Gastroesophageal sphincter (tissue), 3 donors: ENCODE results near the gene DUS1L.
A peak's percentile ranks its signal among the peaks of the same experiment; 100 is the strongest.

Source experiments
- EP300 ChIP-seq: sonication (generic); formaldehyde crosslinking; IDR thresholded peaks from one replicate; pipeline ENCODE4 v1.6.1; 2017; ENCODE audit warnings: antibody characterized with exemption, mild to moderate bottlenecking
- POLR2A ChIP-seq, 2 donors: fragments of 450-650 bp; IDR thresholded peaks; one replicate each; pipeline ENCODE4 v1.6.1; 2017; ENCODE audit warnings: antibody characterized with exemption in 2 of 2, mild to moderate bottlenecking in 2 of 2, moderate library complexity in 1 of 2
- POLR2AphosphoS5 ChIP-seq: sonication (generic); formaldehyde crosslinking; IDR thresholded peaks from one replicate; pipeline ENCODE4 v1.6.1; 2017; ENCODE audit warnings: antibody characterized with exemption
- TF ChIP-seq, protein P1 (sequence below), 4 experiments: fragments of 200-600 bp in 2 of 4; fragments of 450-650 bp in 2 of 4; sonication (generic) in 1 of 4; IDR thresholded peaks; one replicate each; pipeline ENCODE4 v1.5.1; 2017 to 2019; ENCODE audit warnings: antibody characterized with exemption in 4 of 4, mild to moderate bottlenecking in 2 of 4, moderate library complexity in 2 of 4

DNA sequence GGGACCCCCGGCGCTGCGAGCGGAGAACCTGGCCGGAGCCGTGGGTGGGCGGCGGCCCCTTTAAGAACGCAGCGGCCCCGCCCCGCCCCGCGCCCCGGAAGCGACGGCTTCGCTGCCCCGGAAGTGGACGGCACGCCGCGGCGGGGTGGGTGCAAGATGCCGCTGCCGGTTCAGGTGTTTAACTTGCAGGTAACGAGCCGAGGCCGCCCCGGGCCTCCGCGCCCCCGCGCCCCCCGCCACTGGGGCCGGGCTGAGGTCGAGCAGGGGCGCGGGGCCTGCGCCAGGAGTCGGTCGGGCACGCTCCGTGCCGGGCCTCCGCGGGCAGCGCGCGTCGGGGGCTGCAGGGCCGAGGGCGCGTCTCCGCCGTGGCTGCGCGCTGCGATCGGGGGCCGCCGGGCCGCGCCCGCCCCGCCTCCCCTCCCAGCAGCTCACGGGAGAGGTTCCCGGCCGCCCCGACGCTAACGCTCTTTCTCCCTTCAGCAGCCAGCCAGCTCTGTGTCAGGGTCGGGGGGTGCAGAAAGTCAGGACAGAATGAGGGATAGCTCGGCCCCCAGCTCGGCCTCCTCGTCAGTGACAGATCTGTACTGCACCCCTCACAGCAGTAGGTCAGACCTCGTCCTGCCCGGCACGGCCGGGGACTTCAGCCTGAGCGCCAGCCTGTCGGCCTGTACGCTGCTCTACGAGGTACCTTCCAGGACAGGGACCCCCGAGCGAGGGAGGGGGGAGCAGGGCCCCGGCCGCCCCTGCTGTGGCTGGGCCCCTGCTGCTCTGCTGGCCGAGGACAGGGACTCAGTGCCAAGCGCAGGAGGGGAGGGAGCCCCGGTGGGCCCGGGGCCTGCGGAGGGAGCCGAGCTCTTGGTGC is 13.6 kb downstream of the DUS1L start, which contains the start of the genes GPS1 and RFNG:
- TF ChIP-seq, protein P1, sequence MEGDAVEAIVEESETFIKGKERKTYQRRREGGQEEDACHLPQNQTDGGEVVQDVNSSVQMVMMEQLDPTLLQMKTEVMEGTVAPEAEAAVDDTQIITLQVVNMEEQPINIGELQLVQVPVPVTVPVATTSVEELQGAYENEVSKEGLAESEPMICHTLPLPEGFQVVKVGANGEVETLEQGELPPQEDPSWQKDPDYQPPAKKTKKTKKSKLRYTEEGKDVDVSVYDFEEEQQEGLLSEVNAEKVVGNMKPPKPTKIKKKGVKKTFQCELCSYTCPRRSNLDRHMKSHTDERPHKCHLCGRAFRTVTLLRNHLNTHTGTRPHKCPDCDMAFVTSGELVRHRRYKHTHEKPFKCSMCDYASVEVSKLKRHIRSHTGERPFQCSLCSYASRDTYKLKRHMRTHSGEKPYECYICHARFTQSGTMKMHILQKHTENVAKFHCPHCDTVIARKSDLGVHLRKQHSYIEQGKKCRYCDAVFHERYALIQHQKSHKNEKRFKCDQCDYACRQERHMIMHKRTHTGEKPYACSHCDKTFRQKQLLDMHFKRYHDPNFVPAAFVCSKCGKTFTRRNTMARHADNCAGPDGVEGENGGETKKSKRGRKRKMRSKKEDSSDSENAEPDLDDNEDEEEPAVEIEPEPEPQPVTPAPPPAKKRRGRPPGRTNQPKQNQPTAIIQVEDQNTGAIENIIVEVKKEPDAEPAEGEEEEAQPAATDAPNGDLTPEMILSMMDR (IDR thresholded peaks at IDR 0.05), result no peak
- no peak for TF ChIP-seq EP300
- peak; percentile 54 for TF ChIP-seq POLR2AphosphoS5
- TF ChIP-seq POLR2A (IDR thresholded peaks at IDR 0.05), result peak; percentile 35 to 36
